MM.1S (cell line): ENCODE measurements around the gene SDF4.

Source experiments
- EZH2 ChIP-seq: fragments of 300-600 bp; sonication (generic); optimal IDR thresholded peaks from 2 replicates; pipeline ENCODE3; 2017; ENCODE audit warnings: low read depth, mild to moderate bottlenecking, antibody characterized with exemption, low read length, mixed read lengths
- EZH2phosphoT487 ChIP-seq: fragments of 300-600 bp; sonication (generic); IDR thresholded peaks from 2 replicates; pipeline ENCODE4 v1.6.1; 2018; ENCODE audit warnings: antibody characterized with exemption, low read length
- TF ChIP-seq, protein P1 (sequence below): fragments of 300-600 bp; sonication (generic); IDR thresholded peaks from 2 replicates; pipeline ENCODE4 v1.5.1; 2016; ENCODE audit warnings: antibody characterized with exemption, low read length, mixed read lengths

GRCh38 chr1:1223891-1224290, 7.9 kb downstream of the SDF4 start:
- TF ChIP-seq, protein P1, sequence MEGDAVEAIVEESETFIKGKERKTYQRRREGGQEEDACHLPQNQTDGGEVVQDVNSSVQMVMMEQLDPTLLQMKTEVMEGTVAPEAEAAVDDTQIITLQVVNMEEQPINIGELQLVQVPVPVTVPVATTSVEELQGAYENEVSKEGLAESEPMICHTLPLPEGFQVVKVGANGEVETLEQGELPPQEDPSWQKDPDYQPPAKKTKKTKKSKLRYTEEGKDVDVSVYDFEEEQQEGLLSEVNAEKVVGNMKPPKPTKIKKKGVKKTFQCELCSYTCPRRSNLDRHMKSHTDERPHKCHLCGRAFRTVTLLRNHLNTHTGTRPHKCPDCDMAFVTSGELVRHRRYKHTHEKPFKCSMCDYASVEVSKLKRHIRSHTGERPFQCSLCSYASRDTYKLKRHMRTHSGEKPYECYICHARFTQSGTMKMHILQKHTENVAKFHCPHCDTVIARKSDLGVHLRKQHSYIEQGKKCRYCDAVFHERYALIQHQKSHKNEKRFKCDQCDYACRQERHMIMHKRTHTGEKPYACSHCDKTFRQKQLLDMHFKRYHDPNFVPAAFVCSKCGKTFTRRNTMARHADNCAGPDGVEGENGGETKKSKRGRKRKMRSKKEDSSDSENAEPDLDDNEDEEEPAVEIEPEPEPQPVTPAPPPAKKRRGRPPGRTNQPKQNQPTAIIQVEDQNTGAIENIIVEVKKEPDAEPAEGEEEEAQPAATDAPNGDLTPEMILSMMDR = no peak
- TF ChIP-seq EZH2 (no peak), EZH2phosphoT487 (no peak)
